HG03095 (cell line): ENCODE data around the gene EML4.
A peak's percentile ranks its signal among the peaks of the same experiment; 100 is the strongest.
"Not testable (repeated sequence)": the region's sequence is repeated elsewhere in the genome, so short reads cannot be mapped to it uniquely, and the experiment has no call there.

Experiments
- ATAC-seq: cut with Tn5 transposase; IDR thresholded peaks from one replicate; pipeline ENCODE4 v1.9.1; 2021; ENCODE audit warnings: moderate library complexity; ENCODE audit not compliant: unreplicated experiment

Gene EML4

GRCh38 chr2:42342795-42343241 lies 173.7 kb downstream of the EML4 start:
- ATAC-seq = no peak

- ATAC-seq = no peak
Observed at GRCh38 chr2:42345986-42346385, 176.8 kb downstream of the EML4 start.

GRCh38 chr2:42346856-42347255 lies 177.7 kb downstream of the EML4 start:
- ATAC-seq = not testable (repeated sequence)

GRCh38 chr2:42347518-42347917 lies 178.4 kb downstream of the EML4 start:
- not testable (repeated sequence) for ATAC-seq

GRCh38 chr2:42348113-42348805 lies 179.1 kb downstream of the EML4 start:
- ATAC-seq = no peak

- no peak for ATAC-seq
Observed at GRCh38 chr2:42350434-42351063, 181.4 kb downstream of the EML4 start.

- ATAC-seq = no peak
Observed at GRCh38 chr2:42351864-42352263, 182.7 kb downstream of the EML4 start.

GRCh38 chr2:42353792-42354429 lies 184.8 kb downstream of the EML4 start:
- ATAC-seq = no peak

- no peak for ATAC-seq
Observed at GRCh38 chr2:42359304-42359964, 190.3 kb downstream of the EML4 start.

GRCh38 chr2:42359965-42360483 lies 190.9 kb downstream of the EML4 start:
- ATAC-seq = no peak

GRCh38 chr2:42360493-42360889 lies 191.3 kb downstream of the EML4 start:
- ATAC-seq = no peak

- ATAC-seq = peak; percentile 92
Observed at GRCh38 chr2:42360890-42361727, 192.0 kb downstream of the EML4 start, which contains the start of gene COX7A2L. COX7A2L (minus strand) TSS chr2:42361217; CDS start chr2:42361161, 56 bp downstream.

- no peak for ATAC-seq
Observed at GRCh38 chr2:42361728-42362283, 192.7 kb downstream of the EML4 start.

GRCh38 chr2:42363413-42363812 lies 194.3 kb downstream of the EML4 start:
- ATAC-seq = no peak

- no peak for ATAC-seq
Observed at GRCh38 chr2:42364658-42365057, 195.5 kb downstream of the EML4 start.

- no peak for ATAC-seq
Observed at GRCh38 chr2:42366411-42366810, 197.3 kb downstream of the EML4 start.

- no peak for ATAC-seq
Observed at GRCh38 chr2:42367835-42368234, 198.7 kb downstream of the EML4 start.

- ATAC-seq = no peak
Observed at GRCh38 chr2:42368817-42369531, 199.8 kb downstream of the EML4 start.

GRCh38 chr2:42369532-42370229 lies 200.5 kb downstream of the EML4 start:
- ATAC-seq = no peak
